Measurements from ENCODE around the gene CCDC169. TPM values are rescaled to one million over a fixed set of nuclear protein-coding genes. Genes with fewer than 3 reads are reported as not detected.

CCDC169 gene
- total and polyA plus RNA-seq, 2 of the 4 experiments (the other 2 are of a cell fraction) = 0.54 to 0.62 TPM

DNA sequence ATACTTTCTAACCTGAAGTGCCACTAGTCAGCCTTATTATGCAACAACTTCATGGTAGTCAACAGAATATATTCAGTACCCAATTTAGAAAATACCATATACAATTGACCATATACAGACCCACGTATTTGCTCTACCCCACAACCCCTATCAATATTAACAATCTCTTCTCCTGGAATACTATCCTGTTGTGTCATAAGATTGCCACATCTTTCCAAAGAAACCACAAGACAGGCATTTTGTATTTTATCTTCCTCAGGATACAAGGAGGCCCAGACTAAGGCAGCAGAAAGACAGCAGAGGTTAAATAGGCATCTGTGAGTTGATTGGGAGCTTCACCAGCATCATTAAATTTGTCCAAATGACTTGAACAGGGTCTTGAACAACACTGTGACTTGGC lies 44.1 kb upstream of the CCDC169 start:
- H4K5ac ChIP-seq (ENCODE audit: low read depth, low read length) = no peak overlapping the region
- no peak overlapping the region for H2BK120ac ChIP-seq (ENCODE audit: low read depth, low read length)
- no peak overlapping the region for H3K27ac ChIP-seq (ENCODE audit: insufficient read depth, low read length)
- H3K9me1 ChIP-seq (ENCODE audit: insufficient read depth, low read length) = peaks cover 5% of the 10 kb centered on the region
- H3K56ac ChIP-seq (ENCODE audit: extremely low read depth, insufficient read depth, low read length) = no peak overlapping the region
- WGBS, 2 experiments (ENCODE audit: extremely low coverage in 2 of 2, insufficient read length in 1 of 2) = no CpG with 5 or more reads among the region's 1 CpG
- in situ Hi-C loops (cut with MboI; ENCODE audit: low sequenced_read_pairs) = loop anchor here (25.0 kb wide), 1 partner anchor 646 kb away; the partner anchor contains the start of gene ALG5
- peaks cover 56% of the 10 kb centered on the region for H4K20me1 ChIP-seq (ENCODE audit: insufficient read depth, low read length)
- ATAC-seq (ENCODE audit: low read depth) (no peak), DNase-seq (peak; percentile 51)
- no peak overlapping the region for H3K18ac ChIP-seq (ENCODE audit: low read depth, low read length)
- H3K4ac ChIP-seq (ENCODE audit: low read depth, low read length) = no peak overlapping the region
- no peak overlapping the region for H2AK9ac ChIP-seq (replicated peaks; ENCODE audit: low read depth, low read length, poor library complexity)
- BruUV-seq (replicated peaks) = no TSS peak
- H3K36me3 ChIP-seq (ENCODE audit: control insufficient read depth, insufficient read depth, low read length) = peaks cover 2% of the 10 kb centered on the region; the same call in 1 of the 2 replicates
- no peak overlapping the region for H2BK15ac ChIP-seq (ENCODE audit: low read depth, low read length)
- no peaks in the 10 kb centered on the region for H3K27me3 ChIP-seq (ENCODE audit: control insufficient read depth, insufficient read depth, low read length)
- H3K9me3 ChIP-seq (ENCODE audit: control insufficient read depth, insufficient read depth, low read length) = no peaks in the 10 kb centered on the region
- intact Hi-C loops (cut with micrococcal nuclease) = loop anchor here (10.0 kb wide), 2 partner anchors 473 to 653 kb away; partner anchors contain the start of genes ALG5 and RFXAP
- H2AK5ac ChIP-seq (ENCODE audit: low read depth, low read length) = no peak overlapping the region
- H3K79me1 ChIP-seq (ENCODE audit: low read depth in 1 of 2, low read length in 2 of 2) = peaks cover 3 to 51% of the 10 kb centered on the region in 2 experiments
- TF ChIP-seq CEBPB (IDR thresholded peaks at IDR 0.05; ENCODE audit: low read depth, low read length) (peak; percentile 87), MAZ (IDR thresholded peaks at IDR 0.05; ENCODE audit: borderline replicate concordance, low read depth, low read length) (no peak)
- H2AFZ ChIP-seq (replicated peaks; ENCODE audit: low read length, poor library complexity) = no peak overlapping the region
- no peak overlapping the region for H4K91ac ChIP-seq (ENCODE audit: insufficient read depth, low read depth, low read length)
- peaks cover 5% of the 10 kb centered on the region; the same call in 1 of the 2 replicates for H3K4me1 ChIP-seq (ENCODE audit: control insufficient read depth, insufficient read depth, low read length)
- POLR2A ChIA-PET (ENCODE audit: unreplicated experiment) = no interaction called here
- dilution Hi-C loops (cut with HindIII; ENCODE audit: low sequenced_read_pairs, unreplicated experiment) = no loop called here
- no peak overlapping the region for H2BK20ac ChIP-seq (ENCODE audit: low read depth, low read length)
- H3K4me2 ChIP-seq (ENCODE audit: low read depth, low read length) = peak overlapping the region; percentile 17; the same call in 1 of the 2 replicates
- CTCF ChIA-PET = interaction anchor here (1.3 to 2.1 kb wide), 2 partner anchors 10 to 28 kb away, joined by 5 read pairs; no protein-coding TSS in a partner anchor
- no peak overlapping the region for H3K14ac ChIP-seq (replicated peaks; ENCODE audit: low read depth, low read length)
- no peak overlapping the region for H2BK5ac ChIP-seq (ENCODE audit: low read depth, low read length, poor library complexity, severe bottlenecking)
- H3K4me3 ChIP-seq (ENCODE audit: insufficient read depth, low read depth, low read length) = no peak overlapping the region
- H3K23ac ChIP-seq (ENCODE audit: low read depth, low read length) = peak overlapping the region; percentile 2; the same call in 1 of the 2 replicates
- no peak overlapping the region for H4K8ac ChIP-seq (ENCODE audit: low read depth in 2 of 2, low read length in 2 of 2)
- H3K9ac ChIP-seq (ENCODE audit: low read depth, low read length) = no peak overlapping the region

Measured in IMR-90 (cell line).